PFSK-1 (cell line): Measurements from ENCODE around the gene LRRC46.

Source experiments
- POLR2AphosphoS5 ChIP-seq: IDR thresholded peaks from 2 replicates; pipeline ENCODE4 v1.6.1; 2012; ENCODE audit warnings: low read depth, mild to moderate bottlenecking, control low read depth, low read length, moderate library complexity
- REST ChIP-seq, 2 experiments: IDR thresholded peaks; 2 replicates each; pipeline versions ENCODE4 v1.6.1 to v1.8.0; 2011 to 2012; ENCODE audit warnings: low read depth in 2 of 2, low read length in 2 of 2, control low read depth in 1 of 2, inconsistent platforms in 1 of 2, mild to moderate bottlenecking in 1 of 2, moderate library complexity in 1 of 2; ENCODE audit not compliant: insufficient read depth in 1 of 2
- SIN3A ChIP-seq: IDR thresholded peaks from 2 replicates; pipeline ENCODE4 v1.6.1; 2012; ENCODE audit warnings: mild to moderate bottlenecking, low read length, moderate library complexity, borderline replicate concordance; ENCODE audit not compliant: insufficient read depth
- TAF1 ChIP-seq: IDR thresholded peaks from 2 replicates; pipeline ENCODE4 v1.6.1; 2012; ENCODE audit warnings: low read length, control low read depth, borderline replicate concordance; ENCODE audit not compliant: insufficient read depth

- TF ChIP-seq REST (IDR thresholded peaks at IDR 0.05; ENCODE audit: insufficient read depth in 1 of 2, low read depth in 2 of 2, low read length in 2 of 2) (no peak), POLR2AphosphoS5 (no peak), SIN3A (no peak), TAF1 (no peak)
Measured at GRCh38 chr17:47791025-47791424, 40.4 kb upstream of the LRRC46 start.
